Stimulated activated CD8-positive, alpha-beta memory T cell treated with anti-CD3 and anti-CD28 coated beads, Interleukin-4, amount 100 ng/mL, for 48 hours (primary cell): ENCODE measurements around the gene ERAS.

Experiments
- DNase-seq: peaks from one replicate; pipeline ENCODE4 v3.0.0-alpha.2; 2020

The ERAS gene, protein sequence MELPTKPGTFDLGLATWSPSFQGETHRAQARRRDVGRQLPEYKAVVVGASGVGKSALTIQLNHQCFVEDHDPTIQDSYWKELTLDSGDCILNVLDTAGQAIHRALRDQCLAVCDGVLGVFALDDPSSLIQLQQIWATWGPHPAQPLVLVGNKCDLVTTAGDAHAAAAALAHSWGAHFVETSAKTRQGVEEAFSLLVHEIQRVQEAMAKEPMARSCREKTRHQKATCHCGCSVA

DNA sequence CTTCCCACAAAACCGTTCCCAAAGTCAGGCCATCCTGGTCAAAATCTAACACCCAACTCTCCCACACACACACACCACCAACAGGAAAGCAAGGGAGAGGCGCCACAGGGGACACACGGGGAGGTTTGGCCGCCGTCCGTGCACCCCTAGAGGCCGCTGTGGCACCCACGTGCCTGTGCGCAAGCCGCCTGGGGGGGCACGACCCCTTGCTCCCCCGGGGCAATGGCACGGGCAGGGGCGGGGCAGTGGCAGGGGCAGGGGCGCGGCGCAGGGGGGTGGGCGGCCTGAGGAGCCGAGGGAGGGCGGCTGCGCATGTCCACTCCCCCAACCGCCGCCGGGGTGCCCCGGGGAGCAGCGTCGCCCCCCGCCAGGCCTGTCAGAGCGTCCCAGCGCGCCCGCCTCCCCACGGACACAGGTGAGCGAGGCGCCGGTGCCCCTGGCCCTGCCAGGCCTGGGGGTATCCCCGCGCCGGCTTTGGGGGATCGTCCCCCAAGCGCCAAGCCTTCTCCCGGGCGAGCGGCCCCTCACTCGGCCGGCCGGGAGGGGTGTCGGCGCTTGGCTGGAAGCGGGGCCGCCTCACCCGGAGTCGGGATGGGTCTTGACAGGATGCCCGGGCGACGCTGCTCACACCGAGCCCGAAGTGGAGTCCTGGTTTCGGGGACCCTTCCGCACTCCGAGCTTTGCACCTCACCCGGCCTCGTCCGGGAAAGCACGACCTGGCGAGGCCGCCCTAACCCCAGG, at the start of gene ERAS:
TSS of gene ERAS (plus strand) at position 379 of the 741 bp plus-strand sequence. CDS start 2,611 bp downstream, outside the sequence.
- DNase-seq, result no peak

DNA sequence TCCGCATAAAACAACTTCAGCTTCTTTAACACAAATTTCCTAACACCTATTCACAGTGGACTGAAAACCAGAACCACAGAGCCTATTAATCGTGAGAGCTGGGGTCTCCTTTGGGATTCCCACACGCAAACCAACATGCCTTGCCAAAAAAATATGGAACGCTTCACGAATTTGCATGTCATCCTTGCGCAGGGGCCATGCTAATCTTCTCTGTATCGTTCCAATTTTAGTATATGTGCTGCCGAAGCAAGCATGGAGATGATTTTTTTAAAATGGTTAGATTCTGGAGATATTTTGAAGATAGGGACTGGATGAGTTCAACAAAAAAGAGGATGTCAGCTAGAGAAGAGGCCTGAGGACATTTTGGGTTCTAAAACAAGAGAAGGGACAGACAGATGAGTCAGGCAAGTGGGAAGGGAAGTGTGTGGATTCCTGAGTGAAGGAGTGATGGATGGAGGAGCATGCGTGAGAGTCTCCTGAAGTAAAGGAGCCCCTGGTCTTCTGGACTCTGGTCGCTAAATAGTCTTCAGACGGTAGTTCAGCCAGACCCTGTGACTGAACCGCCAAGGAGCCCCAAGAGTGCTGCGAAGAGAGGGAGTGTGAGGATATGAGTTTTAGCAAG, 49.4 kb upstream of the ERAS start:
- DNase-seq, result no peak

DNA sequence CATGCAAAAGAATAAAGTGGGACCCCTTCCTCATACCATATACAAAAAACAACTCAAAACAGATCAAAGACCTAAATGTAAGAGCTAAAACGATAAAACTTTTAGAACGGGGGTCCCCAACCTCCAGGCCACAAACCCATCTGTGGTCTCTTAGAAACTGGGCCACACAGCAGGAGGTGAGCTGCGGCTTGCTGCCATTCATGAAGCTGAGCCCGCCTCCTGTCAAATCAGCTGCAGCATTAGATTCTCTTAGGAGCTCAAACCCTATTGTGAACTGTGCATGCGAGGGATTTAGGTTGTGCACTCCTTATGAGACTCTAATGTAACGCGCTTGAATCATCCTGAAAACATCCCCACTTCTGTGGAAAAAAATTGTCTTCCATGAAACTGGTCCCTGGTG, 46.9 kb upstream of the ERAS start:
- no peak for DNase-seq

DNA sequence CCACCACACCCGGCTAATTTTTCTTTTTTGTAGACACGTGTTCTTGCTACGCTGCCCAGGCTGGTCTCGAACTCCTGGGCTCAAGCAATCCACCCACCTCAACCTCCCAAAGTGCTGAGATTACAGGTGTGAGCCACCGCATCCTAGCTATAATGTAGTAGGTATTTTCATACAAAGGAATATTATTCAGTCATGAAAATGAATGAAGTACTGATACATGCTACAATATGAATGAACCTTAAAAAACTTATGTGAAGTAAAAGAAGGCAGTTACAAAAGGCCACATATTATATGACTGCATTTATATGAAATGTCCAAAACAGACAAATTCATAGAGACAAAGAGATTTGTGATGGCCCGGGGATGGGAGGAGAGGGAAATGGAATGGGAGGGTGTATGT, 44.6 kb upstream of the ERAS start:
- DNase-seq, result no peak

DNA sequence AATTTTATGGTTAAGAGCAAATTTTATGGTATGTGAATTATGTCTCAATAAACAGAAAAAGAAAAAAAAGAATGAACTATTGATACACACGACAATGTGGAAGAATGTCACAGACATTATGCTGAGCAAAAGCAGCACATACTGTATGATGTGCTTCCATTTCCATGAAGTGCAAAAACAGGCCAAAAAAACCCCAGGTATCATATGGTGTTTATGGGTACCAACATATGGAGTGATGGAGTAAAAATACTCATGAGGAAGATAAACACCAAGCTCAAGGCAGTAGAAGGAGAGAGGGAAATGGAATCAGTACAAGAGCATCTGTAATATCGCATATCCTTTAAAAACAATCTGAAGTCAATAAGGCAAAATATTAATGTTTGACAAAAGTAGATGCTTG, 44.1 kb upstream of the ERAS start:
- no peak for DNase-seq

DNA sequence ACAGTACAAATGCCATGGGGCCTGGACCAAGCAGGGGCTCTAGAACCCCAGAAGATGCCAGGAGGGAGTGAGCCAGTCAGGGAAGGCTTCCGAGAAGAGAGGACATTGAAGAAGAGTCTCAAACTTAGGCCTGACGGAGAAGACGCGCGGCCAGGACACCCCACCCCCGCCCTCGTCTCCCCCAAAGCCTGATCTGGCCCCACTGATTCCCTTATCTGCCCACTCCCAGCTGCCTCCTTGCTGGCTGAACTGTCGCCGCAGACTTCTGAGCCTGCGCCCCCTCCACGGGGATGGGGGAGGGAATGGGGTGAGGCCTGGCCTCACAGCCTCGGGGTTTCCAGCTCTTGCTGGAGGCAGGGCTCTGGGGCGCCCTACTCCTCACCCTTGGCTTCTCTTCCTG, 43.5 kb upstream of the ERAS start:
- no peak for DNase-seq

DNA sequence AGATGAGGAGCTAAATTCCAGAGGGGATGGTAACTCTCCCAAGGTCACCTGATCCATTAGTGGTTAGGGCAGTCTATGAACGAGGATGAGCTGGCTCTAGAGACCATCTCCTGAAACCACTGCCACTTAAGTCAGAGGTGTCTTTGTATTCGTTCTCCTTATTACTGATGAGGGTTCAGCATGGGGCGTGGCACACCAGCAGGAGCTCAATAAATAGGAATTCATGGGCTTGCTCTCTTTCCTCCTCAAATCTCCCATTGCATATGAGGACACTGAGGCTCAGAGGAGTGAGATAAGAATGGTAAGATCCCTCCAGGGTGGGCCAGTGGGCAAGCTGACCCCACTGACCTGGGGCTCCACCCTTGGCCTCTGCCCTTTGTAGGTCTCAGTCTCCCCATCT, 41.6 kb upstream of the ERAS start:
- no peak for DNase-seq

DNA sequence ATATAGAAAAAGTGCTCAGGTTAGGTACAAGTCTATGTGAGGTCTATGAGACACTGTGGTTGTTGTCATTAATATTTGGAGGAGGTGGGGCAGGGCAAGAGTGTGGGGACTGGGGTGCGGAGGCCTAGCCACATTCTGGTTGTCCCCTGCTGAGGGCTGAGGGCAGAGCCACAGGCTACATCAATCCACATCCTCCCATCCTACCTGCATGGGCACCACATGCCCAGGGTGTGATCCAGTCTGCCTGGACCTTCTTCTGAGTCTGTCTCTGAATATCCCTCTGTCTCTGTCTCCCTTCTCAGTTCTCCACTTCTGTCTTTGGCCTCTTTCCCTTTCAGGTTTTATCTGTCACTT, 41.1 kb upstream of the ERAS start:
- DNase-seq, result no peak

DNA sequence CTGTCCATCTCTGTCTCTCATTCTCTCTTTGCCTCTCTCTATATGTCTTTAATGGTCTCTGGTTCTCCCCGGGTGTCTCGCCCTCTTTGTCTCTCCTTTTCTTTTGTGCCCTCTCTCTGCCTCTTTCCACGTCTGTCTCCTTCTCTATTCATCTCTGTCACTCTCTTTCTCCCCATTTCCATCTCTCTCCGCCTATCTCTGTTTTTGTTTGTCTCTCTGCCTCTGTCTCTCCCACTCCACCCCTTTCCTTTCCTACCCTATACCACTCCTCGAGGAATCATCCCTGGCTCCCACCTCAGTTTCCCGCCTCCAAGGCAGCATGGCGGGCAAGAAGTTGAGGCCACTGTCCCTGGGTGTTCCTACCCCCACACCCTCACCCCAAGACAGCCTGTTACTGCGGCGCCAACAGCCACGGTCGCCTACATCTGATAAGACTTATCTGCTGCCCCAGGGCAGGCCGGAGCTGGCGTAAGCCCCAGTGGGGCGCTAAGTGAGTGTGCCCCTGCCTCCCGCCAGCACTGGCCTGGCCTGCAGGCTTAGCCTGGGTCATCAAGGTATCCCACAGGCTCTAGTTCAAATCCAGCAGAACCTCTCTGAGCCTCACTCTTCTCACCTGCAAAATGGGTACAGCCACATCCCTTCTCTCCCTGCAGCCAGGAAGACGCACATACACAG, 40.6 kb upstream of the ERAS start:
- no peak for DNase-seq

DNA sequence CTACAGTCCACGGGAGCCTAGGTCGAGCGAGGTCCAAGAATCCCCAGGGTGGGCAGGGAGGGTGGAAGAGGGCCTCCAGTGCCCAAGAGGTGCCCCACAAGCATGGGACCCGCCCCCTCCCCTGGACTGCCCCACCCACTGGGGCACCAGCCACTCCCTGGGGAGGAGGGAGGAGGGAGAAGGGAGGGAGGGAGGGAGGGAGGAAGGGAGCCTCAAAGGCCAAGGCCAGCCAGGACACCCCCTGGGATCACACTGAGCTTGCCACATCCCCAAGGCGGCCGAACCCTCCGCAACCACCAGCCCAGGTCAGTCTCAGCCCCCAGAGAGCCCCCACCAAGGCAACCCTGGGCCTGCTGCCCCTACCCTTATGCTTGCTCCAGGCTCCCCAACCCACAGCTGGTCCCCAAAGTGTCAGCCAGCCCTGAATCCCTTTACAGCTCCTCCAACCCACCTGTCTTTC, 39.9 kb upstream of the ERAS start, which contains the start of gene GATA1:
TSS of gene GATA1 (plus strand) at position 250 of the 460 bp plus-strand sequence. CDS start 4,520 bp downstream, outside the sequence.
- no peak for DNase-seq

DNA sequence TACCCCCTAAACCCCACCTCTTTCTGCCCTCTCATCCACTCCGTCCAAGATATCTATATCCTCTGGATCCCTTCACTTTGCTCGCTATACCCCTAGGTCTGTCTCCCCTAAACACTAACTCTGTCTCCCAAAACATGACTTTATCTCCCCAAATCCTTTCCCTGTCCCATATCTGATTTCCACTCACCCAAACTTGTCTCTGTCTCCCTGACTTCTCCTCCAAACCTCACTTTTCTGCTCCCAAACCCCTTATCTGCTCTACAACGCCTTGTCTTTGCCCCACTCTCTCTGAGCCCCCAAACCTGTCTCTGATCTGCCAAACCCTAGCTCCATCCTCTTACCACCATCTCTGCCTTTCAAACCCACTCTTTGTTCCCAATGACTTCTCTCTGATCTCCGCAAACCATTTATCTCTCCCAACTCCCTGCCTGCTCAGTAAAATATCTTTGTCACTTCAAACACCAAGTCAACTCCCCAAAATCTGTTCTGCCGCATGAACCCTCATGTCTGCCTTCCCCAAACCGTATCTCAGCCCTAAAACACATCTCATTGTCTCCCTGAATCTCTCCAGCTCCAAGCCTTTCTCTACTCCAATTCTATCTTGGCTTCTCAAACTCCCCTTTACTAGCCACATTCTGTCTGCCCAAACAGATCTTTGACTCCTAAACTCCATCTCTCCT, 39.3 kb upstream of the ERAS start:
- no peak for DNase-seq

DNA sequence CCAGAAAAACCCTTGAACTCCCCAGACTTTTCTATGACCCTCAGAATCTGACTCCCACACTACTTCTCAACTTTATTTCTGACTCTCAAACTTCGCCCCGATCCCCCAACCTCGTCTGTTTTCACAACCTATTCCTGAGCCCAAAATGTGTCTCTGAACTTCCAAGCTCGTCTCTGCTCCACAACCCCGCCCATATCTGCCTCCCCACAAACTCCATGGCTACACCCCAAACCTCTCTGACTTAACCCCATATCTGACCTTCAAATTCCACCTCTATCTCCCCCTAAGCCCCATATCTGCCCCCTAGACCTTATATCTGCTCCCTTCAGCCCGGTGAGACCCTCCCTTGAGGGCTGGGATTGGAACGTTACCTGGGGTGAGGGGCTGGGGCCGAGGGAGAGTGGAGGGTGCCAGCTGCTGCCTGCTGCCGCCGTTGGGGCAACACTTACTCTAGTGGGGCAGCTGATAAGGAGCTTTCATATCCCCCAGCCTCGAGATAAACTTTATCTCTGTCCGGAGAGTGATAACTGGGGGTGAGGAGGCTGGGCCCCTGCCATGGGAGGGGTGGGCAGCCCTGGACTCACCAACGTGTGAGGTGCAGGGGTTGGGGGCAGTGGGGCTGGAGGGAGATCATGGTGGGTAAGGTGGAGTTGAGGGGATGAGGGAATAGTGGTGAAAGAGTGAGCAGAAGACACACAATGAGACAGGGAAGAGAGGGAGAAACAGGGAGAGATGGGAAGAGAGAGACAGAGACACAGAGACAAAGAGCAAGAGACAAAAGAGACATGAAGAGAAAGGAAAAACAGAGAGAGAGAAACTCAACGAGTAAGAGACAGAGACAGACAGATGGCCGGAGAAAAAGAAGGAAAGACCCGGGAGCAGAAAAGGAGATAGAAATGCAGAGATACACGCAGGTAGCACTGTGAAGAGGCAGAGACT, 38.5 kb upstream of the ERAS start:
- no peak for DNase-seq

DNA sequence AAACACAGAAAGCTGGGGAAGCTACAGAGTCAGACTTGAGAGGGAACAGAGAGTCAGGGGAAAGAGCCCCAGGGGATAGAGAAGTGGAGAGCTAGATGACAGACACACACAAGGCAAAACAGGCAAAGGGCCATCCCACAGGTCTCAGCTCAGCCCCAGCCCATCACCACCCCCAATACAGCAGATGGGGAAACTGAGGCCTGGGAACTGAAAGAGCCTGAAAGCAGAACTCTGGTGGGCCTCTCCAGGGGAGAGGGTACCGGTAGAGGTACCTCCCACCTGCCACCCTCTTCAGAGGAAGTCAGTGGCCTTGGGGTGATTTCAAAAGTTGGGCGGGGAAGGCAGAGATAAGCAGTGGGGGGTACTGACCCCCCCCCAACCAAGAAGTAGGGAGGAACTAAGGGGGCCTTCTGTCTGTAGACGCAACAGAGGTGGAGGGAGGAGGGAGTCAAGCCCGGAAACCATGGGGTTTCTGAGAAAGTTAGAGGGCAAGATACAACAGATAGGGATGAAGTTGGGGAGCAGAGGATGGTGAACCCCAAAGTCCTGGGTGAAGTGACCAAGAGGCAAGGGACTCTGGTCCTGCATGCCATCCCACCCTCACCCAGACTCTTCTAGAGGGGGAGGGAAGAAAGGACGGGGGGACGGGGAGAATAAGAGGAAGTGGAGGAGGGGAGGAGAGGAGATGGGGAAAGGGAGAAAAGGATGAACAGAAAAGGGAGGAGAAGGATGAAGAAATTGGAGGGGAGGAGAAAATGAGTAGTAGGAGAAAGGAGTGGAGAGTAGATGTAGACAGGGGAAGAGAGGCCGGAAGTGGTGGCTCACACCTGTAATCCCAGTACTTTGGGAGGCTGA, 36.7 kb upstream of the ERAS start:
- DNase-seq, result no peak

DNA sequence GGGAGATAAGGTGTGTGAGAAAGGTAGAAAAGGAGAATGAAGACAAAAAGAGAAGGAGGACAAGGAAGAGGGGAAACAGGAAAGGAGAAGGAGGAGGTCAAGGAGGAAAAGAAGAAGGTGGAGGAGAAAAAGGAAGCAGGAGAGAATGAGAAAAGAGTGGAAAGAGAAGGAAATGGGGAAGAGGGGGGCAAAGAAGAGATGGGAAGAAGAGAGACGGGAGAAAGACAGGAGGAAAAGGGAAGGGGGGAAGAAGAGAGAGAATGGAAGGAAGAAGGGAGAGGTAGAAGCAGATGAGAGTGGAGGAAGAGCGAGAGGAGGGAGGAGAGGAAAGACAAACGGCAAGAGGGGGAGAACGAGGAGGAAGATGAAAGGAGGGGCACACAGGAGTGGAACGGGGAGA, 35.8 kb upstream of the ERAS start:
- DNase-seq, result no peak

DNA sequence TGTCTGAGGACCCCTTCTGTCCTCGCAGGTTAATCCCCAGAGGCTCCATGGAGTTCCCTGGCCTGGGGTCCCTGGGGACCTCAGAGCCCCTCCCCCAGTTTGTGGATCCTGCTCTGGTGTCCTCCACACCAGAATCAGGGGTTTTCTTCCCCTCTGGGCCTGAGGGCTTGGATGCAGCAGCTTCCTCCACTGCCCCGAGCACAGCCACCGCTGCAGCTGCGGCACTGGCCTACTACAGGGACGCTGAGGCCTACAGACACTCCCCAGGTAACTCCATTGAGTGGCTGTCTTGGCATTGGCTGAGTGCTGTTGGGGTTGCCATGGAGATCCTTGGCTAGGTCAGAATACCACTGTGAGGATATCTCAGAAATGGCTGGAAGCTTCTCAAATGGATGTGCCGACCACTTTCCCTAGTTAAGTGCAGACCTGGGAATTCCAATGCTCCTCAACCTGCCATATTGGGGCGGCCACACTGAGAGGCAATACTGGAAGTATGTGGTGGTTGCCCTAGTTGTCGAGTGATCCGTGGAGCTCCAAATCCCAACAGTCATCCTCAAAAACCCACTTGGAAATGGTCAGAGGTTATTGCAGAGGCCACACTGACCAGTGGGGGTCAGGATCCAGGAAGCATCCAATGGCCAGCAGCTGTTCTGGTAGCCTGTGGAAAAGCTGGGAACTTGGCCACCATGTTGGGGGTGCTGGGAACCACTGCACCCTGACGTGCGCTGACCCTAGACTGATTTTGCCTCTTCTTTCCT, 35.1 kb upstream of the ERAS start:
- DNase-seq, result no peak

DNA sequence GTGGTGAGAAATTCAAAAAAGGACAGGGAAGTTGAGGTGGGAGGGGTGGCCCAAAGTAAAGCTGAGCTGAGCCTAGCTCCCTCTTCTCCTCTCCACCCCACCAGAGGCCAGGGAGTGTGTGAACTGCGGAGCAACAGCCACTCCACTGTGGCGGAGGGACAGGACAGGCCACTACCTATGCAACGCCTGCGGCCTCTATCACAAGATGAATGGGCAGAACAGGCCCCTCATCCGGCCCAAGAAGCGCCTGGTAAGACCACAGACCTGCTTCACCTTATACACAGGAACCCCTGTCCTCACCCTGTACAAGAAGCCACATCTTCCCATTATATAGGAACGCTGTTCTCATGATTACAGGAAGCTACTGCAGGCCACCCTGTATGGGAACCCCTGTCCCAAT, 34.1 kb upstream of the ERAS start:
- DNase-seq, result no peak

DNA sequence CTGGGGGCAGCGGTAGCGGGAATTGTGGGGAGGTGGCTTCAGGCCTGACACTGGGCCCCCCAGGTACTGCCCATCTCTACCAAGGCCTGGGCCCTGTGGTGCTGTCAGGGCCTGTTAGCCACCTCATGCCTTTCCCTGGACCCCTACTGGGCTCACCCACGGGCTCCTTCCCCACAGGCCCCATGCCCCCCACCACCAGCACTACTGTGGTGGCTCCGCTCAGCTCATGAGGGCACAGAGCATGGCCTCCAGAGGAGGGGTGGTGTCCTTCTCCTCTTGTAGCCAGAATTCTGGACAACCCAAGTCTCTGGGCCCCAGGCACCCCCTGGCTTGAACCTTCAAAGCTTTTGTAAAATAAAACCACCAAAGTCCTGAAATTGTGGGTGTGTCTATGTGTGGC, 32.4 kb upstream of the ERAS start:
- no peak for DNase-seq

DNA sequence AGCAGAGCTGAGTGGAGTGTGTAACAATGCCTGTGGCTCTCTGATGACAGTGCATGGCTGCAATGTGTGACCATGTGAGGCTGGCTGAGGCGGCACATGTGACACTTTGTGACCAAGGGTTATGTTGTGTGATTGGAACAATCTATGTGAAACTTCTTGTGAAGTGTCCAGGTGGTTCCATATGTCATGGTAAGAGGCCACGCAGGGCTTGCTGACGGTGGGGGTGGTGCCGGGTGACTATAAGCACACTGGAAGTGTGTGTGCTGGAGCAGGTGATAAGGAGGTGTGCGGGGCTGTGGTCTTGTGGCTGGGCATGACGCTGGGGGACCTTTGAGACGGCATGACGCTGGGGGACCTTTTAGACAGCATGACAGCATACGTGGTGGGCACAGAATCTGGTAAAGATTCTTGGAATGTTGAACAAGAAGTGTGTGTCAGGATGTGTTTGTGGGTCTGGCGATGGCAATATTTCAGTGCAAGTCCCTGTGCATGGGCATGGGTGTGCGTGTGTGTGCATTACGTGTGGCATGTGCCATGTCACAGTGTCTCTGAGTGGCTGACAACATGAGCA, 31.9 kb upstream of the ERAS start:
- no peak for DNase-seq

DNA sequence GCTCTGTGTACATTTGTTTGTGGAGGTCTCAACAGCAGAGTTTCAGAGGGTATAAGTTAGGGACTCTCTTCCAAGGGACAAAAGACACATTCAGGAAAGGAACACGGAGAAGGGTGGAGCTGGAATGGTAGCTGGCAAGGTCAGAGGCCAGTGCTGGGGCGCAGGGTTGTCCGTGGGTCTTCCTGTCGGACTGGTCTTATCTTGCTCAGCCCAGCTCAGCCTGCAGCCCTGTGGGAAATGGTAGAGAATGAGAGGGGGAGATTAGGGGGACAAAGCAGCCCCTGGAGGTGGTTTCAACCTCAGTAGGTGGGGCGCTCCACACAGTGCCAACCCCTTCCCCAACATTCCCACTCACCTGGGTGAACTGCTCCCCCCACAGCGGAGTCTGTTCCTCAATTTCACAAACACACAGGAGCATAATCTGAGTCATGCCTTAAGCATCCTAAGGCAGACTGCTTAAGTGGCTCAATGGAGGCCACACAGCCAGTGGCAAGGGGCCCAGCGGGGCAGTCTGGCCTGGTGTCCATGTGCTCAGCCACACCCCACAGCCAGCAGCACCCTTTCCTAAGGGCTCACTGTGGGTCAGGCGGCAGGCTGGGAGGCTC, 31.3 kb upstream of the ERAS start:
- DNase-seq, result no peak
